EH (cell line): Measurements from ENCODE around the gene LSAMP.
"Not testable (repeated sequence)": the region's sequence is repeated elsewhere in the genome, so short reads cannot be mapped to it uniquely, and the experiment has no call there.

Source experiments
- DNase-seq: peaks from one replicate; pipeline ENCODE4 v3.0.0-alpha.2; 2015; ENCODE audit warnings: low read depth

The LSAMP gene

DNA sequence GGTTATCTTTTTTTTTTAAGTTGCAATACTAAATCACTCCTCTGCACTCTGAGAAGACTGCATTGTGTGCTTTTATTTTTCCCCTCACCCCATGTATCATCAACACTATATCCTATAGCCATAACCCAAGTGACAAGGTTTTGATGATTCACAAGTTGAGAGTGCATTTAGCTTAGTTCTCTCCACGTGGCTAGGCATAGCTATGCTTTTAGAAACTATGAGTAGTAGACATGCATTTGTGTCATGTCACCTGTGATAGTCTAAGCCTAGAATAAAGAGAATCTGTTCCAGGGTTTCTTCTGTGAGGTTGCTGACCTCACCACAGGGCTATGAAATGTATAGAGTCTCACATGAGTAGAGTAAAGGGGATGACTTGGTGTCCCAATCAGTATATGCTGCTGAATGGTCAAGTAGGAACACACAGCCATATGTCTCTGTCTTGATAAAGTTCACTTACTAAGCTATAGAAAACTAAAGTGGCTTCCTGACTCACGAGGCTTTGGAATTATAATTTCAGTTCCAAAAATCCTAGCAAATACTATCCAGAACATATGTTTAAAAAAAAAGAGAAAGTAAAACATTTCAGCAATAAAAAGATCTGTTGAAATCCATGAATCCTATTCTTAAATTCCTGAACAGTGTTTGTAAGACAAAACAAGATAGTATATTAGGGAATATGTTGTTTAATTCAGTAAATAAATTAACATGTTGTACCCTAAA lies 206.3 kb downstream of the LSAMP start:
- no peak for DNase-seq

DNA sequence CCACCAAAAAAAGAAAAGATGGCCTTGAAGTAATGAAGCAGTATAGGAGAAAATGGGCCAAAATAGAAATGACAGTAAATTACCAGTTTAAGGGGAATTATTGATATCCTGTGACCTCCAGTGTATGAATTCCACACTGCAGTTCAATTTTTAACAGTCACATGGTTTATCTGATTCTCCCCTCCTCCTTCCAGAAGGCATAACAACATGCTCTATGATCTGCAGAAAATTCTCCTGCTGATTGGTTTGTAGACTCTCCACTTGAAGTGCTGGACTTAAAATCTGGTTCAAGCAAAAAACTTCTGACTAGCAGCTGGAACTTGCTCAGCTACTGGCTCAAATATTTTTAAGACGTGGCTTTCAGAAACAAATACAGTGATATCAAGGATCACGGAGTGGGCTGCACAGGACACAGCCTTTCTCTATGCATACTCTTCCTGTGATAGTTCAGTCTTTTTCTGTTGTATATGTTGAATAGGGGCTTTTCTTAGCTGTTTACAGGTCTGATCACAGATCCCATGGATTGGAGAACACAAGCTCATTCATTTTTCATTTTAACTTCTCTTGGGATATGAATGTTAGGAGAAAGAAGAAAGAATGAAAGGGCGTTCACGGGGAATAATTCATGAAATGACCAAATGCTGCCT lies 211.5 kb downstream of the LSAMP start:
- DNase-seq = no peak

DNA sequence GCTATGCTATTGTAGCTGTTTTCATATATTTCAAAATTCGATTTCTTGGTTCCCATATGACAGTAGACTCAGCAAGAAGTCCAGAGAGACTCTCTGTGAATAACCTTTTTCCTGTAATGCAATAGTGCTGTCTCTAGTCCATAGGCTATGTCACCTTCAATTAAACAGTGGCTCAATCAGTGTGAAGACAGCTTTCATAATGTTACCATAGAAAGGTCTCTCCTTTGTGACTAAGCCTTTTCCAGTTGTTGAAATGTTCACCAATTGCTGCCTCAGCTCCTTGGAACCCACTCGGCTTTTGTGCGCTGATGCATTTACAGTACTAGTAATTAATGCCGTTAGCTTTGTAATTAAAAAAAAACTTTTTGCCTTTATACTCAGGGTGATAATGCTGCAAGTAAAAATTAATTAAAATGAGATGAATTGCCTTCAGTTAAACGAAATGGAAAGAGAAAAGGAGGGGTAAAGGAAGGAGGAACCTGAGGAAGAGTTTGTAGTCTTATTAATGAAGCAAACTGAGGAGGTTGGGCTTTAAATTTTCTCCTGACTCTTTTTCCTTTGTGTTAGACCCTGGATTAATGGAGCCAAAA lies 214.8 kb downstream of the LSAMP start:
- DNase-seq = no peak

DNA sequence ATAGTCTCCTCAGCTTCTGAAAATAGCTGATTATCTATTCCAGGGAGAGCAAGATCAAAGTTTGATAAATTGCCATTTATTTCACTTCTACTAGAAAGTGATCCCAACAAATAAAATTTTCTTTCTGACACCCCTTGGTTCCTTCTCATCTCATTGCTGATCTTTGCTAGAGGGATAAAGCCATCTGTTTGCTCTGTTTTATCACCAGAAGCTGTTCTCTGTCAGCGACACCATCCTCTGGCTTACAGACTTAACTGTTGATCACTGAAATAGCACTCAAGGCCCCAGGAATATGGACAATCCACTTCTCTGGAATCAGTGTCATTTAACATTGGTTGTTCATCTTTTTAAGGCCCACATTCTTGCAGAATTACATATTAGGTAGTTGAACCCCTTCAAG lies 219.0 kb downstream of the LSAMP start:
- no peak for DNase-seq

DNA sequence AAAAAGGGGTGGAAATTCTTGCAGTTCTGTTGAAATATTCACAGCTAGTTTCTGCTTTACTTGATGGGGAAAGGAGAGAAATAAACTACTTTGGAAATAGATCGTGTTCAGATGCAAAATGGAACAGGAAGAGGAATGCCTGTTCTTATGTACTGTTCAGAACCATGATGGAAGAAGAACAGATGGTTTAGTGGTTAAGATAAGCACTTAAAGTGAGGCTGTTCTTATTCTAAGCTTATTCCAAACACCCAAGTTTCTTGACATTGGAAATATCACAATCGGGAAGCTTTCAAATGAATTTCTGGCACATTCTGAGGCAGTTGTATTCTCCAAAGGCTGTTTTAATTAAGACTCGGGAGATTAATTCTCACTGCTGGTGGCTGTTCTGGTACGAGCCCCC lies 228.5 kb downstream of the LSAMP start:
- DNase-seq = no peak

- DNase-seq = no peak
Measured at GRCh38 chr3:116211901-116212300, 233.4 kb downstream of the LSAMP start.

GRCh38 chr3:116208830-116209229 lies 236.5 kb downstream of the LSAMP start:
- not testable (repeated sequence) for DNase-seq

DNA sequence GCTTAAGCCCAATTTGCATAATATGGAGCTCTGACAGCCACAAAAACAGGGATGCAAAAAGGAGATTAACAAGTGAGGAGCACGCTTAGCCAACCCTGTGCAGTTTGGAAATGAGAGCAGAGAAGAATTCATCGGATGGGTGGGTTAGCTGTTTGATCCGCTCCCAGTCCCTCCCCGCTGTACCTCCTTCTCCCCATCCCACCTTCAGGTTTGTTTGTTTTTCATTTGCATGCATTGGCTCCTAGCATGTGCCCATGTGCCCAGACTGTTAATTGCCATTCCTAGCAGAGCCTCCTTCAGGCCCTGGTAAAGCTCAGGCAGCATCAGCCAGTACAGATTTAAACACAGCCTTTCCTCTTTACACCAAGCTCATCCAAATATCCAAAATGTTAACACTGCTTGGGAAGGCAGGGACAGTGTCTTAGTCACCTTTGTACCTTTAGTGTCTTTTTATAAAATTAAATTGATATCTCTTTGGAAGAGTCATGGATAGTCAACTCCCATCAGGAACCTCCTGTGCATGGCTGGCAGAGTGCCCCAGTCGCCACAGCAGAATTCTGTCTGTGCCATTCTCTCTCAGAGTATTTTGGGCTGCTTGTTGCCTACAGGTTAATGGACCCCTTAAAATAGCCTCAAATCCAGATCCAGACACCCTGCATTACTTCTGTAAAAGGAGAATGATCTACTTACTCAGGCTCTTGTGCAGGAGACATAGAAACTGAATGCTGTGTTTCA lies 244.2 kb downstream of the LSAMP start:
- DNase-seq = no peak

GRCh38 chr3:116199063-116199462 lies 246.2 kb downstream of the LSAMP start:
- DNase-seq = no peak

- DNase-seq = no peak
Measured at GRCh38 chr3:116198087-116198486, 247.2 kb downstream of the LSAMP start.

DNA sequence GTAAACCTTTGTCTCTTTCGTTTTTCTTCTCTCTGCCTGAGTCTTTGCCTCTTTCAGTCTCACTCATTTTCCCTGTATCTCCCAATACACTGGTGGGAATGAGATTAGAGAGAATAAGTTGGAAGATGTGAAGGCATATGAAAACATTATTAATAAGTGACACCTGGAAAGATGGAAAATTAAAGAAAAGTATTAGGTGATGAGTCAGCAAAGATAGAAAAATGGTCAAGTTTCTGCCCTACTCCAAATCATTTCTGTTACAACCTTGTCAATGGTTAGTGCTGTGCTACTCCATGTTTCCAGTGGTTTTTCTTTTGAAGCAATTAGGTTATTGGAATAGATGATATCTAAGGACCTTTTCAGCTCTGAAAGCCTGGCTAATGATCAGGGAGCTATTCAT lies 252.8 kb downstream of the LSAMP start:
- no peak for DNase-seq

DNA sequence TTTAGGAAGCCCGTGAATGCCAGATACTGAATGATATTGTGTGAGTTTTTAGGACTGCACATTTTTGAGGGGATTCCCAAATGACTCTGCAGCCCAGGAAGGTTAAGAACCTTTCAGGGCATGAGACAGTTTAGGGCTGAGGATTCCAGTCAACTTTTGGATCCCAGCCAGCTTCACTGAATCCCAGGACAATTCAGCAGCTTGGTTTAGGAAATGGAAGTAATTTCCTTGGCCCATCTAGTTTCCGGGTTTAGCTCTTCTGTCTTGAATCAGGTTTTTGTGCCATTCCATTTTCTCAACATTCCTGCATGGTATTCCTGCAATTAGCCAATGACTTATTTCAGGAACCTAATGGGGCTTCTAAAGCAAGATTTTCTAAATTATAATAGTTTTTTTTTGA lies 253.9 kb downstream of the LSAMP start:
- no peak for DNase-seq

DNA sequence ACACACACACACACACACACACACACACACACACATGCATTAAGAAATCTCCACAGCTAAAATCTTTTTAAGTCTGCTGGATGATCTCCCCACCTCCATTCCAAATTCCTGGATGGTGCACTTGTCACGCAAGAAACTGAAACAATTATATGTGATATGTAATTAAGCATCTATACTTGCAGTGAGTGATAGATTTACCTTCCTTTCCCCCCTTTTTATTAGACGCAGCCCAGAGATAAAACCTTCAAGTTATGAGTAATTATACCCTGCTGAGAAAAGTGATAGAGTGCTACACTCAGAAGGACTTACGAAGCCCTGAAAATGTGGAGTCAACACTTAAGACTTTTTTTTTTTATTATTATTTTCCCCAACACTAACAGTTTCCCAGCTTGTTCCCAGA lies 255.2 kb downstream of the LSAMP start:
- no peak for DNase-seq

DNA sequence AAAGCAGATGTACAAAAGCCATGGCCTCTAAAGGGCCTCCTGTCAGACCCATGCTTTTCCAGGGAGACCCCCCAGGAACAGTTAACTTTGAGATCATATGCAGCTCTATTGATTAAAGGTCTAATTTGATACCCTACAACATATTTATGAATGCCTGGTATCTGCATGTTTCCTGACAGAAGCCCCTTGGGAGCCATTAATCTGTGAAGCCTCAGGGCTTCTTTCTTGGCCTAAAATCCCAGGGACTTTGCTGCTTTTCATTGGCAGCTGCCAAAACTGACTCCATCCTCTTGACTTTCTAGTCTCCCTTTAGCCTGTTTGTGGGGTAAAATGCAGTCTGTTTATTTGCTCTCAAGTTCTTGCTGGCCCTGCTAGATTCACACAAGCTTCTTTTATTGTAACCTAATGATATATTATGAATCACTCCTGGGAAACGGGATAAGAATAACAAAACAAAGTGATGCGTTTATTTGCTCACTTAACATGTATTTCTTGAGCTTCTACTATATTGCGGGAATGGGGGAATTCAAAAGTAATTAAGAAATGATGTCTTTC lies 257.0 kb downstream of the LSAMP start:
- no peak for DNase-seq

DNA sequence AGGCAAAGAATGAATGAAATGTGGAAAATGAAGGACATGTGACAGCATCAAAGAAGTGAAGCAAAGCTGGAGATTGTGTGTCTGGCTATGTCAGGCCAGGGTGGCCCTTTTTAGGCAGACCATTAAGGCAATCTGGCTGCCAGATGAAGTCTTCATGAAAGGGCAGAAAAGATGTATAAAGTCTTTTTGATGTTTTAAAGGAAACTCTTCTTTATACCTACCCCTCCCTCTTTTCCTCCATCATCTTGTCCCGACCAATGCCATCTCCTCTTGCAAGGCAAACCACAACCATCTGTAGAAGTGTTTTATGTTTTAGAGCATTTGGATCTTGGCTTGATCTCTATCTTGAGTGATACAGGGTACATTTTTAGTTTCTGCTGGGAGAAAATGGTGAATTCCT lies 259.2 kb downstream of the LSAMP start:
- no peak for DNase-seq

GRCh38 chr3:116181159-116181558 lies 264.1 kb downstream of the LSAMP start:
- DNase-seq = no peak

DNA sequence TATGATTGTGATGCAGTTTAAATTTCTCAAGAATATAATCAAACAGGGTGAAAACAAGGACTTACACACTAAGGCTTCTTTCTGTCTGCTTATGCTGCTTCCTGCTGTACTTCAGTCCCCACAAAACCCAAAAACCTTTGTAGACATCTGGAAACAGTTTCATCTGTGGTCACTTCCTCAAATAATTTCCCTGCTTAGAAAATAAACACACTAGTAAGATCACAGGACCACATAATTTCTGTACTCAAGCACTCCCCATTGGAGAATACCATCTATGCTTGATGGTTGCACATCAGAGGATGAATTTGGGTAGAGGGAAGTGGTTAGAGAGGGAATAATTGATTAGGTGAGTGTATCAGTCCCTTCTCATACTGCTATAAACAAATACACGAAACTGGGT lies 266.2 kb downstream of the LSAMP start:
- DNase-seq = peak; percentile 60

GRCh38 chr3:116176974-116177555 lies 268.2 kb downstream of the LSAMP start:
- DNase-seq = no peak

DNA sequence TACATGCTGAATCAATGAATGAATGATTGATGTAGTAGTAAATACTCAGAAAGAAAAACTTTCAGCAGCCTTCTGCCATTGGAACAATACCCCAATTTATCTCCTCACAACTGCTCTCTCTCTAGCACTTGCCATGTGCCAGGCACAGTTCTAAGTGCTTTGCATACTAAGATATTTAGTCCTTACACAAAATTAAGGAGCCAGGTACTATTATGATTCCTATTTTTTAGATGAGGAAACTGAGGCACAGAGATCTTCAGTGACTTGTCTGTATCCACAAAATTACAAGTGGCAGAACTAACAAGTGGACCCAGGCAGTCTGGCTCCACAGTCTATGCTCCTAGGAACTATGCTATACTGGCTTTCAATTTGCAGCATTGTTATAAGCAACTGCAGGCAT lies 279.2 kb downstream of the LSAMP start:
- no peak for DNase-seq

DNA sequence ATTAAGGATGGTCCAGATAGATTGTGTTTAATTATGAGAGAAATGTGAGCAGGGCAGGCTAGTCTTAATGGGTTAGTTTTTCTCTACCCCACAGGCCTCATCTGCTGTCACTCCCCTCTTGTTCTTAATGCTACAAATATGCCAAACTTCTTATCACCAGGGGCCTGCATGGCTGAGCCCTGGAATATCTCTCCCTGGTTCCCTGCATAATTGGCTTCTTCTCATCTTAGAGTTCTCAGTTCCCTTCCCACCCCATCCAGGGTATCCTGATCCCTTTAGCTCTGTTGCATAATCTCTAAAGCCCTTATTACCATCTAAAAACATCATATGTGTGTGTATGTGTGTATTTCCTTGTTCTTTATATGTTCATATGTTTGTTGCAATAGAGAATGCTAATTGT lies 279.6 kb downstream of the LSAMP start:
- DNase-seq = no peak

DNA sequence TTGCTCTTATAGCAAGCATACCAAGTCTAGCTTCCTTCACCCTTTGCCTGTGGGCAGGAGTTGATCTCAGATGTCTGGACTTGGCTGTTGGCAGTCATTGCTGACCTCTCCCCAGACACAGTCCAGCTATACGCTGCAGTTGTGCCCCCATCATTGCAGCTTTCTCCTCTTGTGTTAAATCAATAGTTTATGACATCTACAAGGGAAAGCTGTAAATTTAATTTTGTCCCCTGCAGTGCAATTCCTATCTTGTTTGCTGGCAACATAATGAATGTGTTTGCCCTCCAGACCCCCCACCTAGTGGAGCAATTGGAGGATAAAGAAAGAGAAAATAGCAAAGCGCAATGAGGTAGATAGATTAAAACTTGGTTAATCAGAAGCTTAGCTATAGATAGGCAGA lies 280.2 kb downstream of the LSAMP start:
- DNase-seq = no peak

GRCh38 chr3:116164039-116164438 lies 281.2 kb downstream of the LSAMP start:
- no peak for DNase-seq
